Dermis microvascular lymphatic vessel endothelial cell (primary cell): ENCODE measurements around the gene CBLL1. TPM values are rescaled to one million over a fixed set of nuclear protein-coding genes. Genes with fewer than 3 reads are reported as not detected.

Experiments used
- DNase-seq, 2 donors: peaks; one replicate each; pipeline versions ENCODE4 v3.0.0 to v3.0.0-alpha.2; 2010; ENCODE audit warnings: low read depth in 2 of 2
- total RNA-seq: library from RNA; depleted of rRNA; stranded (reverse); fragments of >200 nt; gene quantifications from 2 replicates; pipeline ENCODE4 v1.2.1, GENCODE V29; 2014

CBLL1 gene, protein sequence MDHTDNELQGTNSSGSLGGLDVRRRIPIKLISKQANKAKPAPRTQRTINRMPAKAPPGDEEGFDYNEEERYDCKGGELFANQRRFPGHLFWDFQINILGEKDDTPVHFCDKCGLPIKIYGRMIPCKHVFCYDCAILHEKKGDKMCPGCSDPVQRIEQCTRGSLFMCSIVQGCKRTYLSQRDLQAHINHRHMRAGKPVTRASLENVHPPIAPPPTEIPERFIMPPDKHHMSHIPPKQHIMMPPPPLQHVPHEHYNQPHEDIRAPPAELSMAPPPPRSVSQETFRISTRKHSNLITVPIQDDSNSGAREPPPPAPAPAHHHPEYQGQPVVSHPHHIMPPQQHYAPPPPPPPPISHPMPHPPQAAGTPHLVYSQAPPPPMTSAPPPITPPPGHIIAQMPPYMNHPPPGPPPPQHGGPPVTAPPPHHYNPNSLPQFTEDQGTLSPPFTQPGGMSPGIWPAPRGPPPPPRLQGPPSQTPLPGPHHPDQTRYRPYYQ
- total RNA-seq: 11.0 and 16.7 TPM in 2 replicates

- DNase-seq: peak; percentile 89 to 97
These were observed at the start of gene CBLL1 for GRCh38 chr7:107743567-107744344. Gene CBLL1 (plus strand): TSS chr7:107744142. CDS start chr7:107744164, 22 bp downstream.

DNA sequence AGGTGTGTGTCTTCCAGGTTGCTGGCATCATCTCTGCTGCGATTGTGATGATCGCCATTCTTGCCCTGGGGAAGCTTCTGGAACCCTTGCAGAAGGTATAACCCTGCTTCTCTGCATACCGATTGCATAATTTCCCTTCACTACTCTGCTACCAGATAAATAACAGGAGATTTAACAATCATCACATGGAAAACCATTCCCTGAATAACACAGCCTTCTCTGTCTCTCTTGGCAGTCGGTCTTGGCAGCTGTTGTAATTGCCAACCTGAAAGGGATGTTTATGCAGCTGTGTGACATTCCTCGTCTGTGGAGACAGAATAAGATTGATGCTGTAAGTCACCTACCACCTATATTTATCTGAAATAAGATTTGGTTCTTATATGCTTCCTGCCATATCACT, 49.6 kb upstream of the CBLL1 start:
- DNase-seq: peak; percentile 89 to 96

DNA sequence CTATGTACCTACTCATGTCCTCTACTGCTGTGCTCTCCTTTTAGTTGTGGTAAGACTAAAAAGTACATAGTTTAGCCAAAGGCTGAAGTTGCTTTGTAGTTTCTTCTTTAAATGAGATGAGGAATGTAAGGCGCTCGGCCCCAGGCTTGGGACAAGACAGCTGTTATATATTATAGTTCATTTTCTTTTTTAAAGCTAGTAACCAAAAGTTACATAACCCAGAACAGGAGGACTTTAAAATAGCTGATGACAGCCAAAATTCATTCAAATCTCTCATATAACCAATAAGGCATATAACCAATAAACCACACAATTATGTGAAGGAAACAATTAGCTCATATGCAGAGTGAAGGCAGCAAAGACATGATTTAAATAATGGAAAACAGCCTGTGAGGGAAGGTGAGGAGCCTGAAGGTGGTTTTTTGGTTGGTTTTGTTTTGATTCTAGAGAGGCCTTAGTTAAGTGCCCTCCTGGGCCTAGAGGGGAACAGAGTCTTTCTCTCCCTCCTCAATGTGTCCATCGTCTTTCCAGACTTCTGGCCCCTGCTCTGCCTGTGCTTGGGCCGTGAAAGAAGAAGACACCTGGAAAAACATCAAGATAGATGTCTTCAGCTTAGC, 47.5 kb upstream of the CBLL1 start:
- no peak for DNase-seq

DNA sequence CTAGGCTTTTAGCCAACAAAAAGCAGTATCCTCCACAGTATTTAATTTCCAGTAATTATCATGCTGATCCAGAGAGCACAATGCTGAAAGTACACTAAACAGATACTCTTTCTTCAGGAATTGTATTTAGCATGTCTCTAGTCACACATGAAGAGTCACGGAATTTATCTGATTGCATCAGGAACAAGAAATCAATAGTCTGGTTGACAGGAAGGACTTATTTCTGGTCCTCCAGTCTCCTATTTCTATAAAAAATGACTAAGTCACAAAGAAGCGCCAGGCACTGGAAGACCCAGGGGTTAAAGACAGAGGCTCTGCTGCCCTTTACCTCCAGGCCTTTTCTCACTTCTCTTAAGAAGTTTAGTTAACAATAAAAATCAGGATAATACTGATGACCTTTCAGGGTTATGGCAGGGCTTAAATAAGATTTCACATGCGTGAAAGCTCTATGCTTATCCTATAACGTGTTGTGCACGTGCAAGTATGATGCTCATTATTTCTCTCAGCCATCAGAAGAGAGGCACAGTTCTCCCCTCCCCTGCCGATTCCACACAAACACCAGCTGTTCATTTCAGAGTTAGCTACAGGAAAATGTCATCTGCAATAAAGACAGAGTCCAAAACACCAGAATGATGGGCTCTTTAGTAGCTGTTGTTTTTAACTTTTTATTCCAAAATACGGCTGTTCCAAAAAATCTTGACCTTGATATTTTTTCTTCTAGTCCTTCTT, 46.5 kb upstream of the CBLL1 start:
- DNase-seq: no peak

DNA sequence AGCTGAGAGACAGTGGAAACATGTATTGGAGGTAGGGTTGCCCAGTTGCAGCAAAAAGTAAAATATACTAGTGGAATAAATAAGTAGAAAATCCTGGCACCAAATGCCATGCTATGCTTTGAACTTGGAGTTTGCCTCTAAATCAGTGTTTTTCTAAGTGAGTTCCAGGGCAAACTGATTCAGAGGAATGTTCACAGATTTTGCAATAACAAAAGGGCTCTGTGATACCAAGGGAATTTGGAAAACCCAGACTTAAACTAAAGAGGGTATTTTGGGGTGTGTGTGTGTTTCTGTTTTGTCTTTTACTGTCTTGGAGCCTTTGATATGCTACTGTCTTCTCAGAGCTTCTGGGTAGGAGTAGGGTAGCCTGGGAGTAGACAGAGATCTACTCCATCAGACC, 43.4 kb upstream of the CBLL1 start:
- no peak for DNase-seq

DNA sequence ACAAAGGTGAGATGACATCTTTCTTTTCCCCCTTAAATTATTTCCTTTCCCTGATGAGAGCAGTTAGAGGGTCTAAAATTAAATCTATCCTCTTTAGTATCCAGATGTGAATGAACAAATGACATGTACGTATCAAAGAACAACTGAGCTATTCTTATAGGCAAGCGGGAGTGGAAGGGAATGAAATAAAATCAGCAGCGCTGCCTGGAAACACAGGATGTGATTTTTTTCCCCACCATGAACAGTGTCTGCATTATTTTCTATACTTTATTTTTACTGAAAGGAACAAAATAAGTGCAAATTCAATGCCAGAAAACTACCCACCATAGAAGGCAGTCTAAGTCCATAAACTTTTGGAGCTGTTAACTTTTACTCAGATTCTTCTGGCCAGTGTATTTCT, 42.8 kb upstream of the CBLL1 start:
- peak in 1 of 2 donors; percentile 62 for DNase-seq

DNA sequence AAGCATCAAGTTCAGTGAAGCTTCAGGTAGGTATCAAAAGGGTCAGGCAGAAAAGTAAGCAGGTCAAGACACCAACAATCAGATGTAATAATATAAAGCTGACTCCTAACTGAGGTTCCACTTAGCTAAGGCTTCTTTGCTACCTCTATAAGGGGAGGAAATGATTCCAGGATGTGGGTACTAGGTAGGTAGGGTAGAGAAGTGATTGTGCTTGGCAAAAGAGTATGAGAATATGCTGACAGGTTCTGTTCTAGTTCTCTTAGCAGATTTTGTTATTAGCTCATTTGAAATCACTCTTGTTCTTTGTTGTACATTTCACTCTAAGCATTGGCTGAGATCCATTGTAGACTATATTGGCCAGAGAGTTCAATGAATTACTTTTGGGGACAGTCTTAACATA, 40.7 kb upstream of the CBLL1 start:
- DNase-seq: no peak

DNA sequence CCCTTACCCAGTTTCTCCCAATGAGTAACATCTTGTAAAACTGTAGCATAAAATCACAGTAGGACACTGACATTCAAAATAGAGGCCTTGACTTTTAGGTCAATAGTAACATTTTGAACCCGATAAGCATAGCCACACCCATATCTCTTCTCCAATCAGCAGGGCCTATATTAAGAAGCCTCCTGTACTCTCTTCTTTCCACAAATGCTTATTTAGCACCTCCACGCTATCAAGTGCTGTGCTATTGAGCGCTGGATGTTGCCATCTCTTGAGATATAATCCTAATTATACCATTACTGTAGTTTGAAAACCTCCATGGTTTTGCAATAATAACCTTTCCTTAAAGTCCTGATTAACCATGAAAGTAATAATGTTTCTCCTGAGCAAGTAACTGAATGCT, 40.1 kb upstream of the CBLL1 start:
- no peak for DNase-seq

GRCh38 chr7:107708956-107709355, 35.0 kb upstream of the CBLL1 start:
- DNase-seq: no peak

- no peak for DNase-seq
These were observed 32.6 kb upstream of the CBLL1 start for GRCh38 chr7:107711301-107711700.

DNA sequence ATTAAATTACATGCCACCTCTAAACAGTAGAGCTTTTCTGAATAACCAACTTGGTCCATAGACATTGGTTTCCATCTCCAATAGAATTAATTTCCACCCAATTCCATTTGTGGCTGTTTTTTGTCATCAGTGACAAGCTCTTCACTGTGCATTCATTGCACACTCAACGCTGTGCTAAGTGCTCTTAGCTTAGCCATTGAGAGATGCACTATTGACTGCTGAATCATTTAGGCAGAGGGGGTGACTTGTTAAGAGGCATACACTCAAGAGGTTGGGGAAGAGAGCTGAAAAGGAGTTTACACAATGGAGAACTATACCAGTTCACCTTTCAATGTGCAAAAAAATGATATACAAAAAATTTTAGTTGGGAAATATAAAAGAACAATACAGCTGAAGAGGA, 31.9 kb upstream of the CBLL1 start:
- DNase-seq: no peak

DNA sequence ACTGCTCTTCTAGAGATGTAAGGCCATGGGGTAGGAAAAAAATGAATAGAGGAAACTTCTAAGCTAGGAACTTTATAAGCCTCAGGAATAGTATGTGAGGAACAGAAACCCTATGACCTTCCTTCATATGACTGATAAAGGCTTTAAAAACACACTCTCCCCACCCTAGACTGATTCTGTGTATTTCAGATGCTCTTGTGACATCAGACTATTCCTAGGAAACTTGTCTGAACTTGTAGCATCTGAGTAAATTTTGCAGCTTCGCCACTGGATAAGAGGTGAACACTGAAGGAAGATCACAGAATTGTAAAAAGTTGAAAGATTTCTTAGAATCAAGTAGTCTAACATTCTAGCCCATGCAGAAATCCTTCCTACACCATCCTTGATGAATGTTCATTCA, 31.0 kb upstream of the CBLL1 start:
- no peak for DNase-seq

GRCh38 chr7:107715531-107715930, 28.4 kb upstream of the CBLL1 start:
- no peak for DNase-seq

- DNase-seq: no peak
These were observed 25.3 kb upstream of the CBLL1 start for GRCh38 chr7:107718456-107719193.

- DNase-seq: no peak
These were observed 22.7 kb upstream of the CBLL1 start for GRCh38 chr7:107721286-107721685.

- DNase-seq: no peak
These were observed 20.7 kb upstream of the CBLL1 start for GRCh38 chr7:107723255-107723654.

DNA sequence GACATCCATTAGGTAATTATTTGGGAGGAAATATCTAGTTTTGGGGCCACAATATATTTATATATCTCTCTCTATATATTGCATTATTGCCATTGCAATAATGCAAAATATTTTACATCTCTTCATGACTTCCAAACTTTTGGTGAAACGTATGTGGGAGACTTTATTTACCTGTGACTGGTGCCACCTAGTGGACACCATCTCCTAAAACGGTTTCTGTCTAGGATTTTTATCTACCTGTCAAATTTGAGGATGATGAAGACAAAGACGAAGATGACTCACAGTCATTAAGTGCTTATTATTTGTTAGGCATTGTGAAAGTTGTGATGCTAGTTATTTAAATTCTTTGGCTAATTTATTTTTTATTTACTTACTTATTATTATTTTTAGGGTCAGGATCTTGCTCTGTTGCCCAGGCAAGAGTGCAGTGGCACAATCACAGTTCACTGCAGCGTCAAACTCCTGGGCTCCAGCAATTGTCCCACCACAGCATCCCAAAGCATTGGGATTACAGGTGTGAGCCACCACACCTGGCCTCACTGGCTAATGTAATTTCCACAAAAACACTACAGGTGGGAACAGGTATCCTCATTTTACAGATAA, 18.7 kb upstream of the CBLL1 start:
- peak; percentile 70 to 78 for DNase-seq

- DNase-seq: no peak
These were observed 17.4 kb upstream of the CBLL1 start for GRCh38 chr7:107726356-107727130.

DNA sequence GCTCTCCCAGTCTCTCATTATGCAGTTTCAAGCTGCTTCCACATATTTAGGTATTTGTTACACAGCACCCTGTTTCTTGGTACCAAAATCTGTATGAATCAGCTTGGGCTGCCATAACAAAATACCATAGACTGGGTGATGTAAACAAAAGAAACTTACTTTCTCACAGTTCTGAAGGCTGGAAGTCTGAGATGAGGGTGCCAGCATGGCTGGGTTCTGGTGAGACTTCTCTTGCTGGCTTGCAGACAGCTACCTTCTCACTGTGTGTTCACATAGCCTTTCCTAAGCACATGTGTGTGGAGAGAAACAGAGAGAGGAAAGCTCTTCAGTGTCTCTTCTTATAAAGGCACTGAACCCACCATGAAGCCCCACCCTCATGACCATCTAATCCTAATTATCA, 15.7 kb upstream of the CBLL1 start:
- DNase-seq: no peak
